ENCODE measurements around the gene IFITM10. TPM values are rescaled to one million over a fixed set of nuclear protein-coding genes. Genes with fewer than 3 reads are reported as not detected.

Gene IFITM10
- total RNA-seq, 1 donor from 2014 or later = 0.12 TPM

GRCh38 chr11:1696608-1697570, 53.5 kb downstream of the IFITM10 start, which contains the start of gene KRTAP5-6:
Gene KRTAP5-6, plus strand, starts transcription at chr11:1697195. Its CDS starts 51 bp downstream, at chr11:1697246.
- H3K36me3 Mint-ChIP-seq (ENCODE audit: low read depth) = no peaks in the 10 kb centered on the region
- H3K4me1 Mint-ChIP-seq = peaks cover 11% of the 10 kb centered on the region
- no peak within 1 kb of the TSS for H3K4me3 Mint-ChIP-seq
- intact Hi-C loops (cut with micrococcal nuclease) = no loop called here
- peaks cover 12% of the 10 kb centered on the region for H3K27me3 Mint-ChIP-seq
- DNase-seq = no peak
- peaks cover 8% of the 10 kb centered on the region for H3K9me3 Mint-ChIP-seq
- H3K27ac Mint-ChIP-seq = no peak within 1 kb of the TSS

- Mint-ChIP-seq H3K36me3 (ENCODE audit: low read depth) (no peaks in the 10 kb centered on the region), H3K9me3 (no peaks in the 10 kb centered on the region), H3K4me1 (peaks cover 5% of the 10 kb centered on the region), H3K27me3 (peaks cover 13% of the 10 kb centered on the region), H3K27ac (no peak overlapping the region), H3K4me3 (no peak overlapping the region)
- intact Hi-C loops (cut with micrococcal nuclease) = no loop called here
- DNase-seq = no peak
These were observed 54.8 kb downstream of the IFITM10 start for GRCh38 chr11:1695548-1696108.

GRCh38 chr11:1694846-1695547, 55.4 kb downstream of the IFITM10 start:
- Mint-ChIP-seq H3K27me3 (peaks cover 15% of the 10 kb centered on the region), H3K27ac (no peak overlapping the region), H3K9me3 (no peaks in the 10 kb centered on the region), H3K4me1 (peaks cover 5% of the 10 kb centered on the region), H3K4me3 (no peak overlapping the region), H3K36me3 (ENCODE audit: low read depth) (no peaks in the 10 kb centered on the region)
- intact Hi-C loops (cut with micrococcal nuclease) = loop anchor here (1.0 to 5.0 kb wide), 2 partner anchors 43 to 137 kb away; no protein-coding TSS in a partner anchor
- no peak for DNase-seq

GRCh38 chr11:1694064-1694845, 56.1 kb downstream of the IFITM10 start:
- Mint-ChIP-seq H3K36me3 (ENCODE audit: low read depth) (no peaks in the 10 kb centered on the region), H3K9me3 (no peaks in the 10 kb centered on the region), H3K4me3 (no peak overlapping the region), H3K27me3 (peaks cover 15% of the 10 kb centered on the region), H3K27ac (no peak overlapping the region), H3K4me1 (peaks cover 5% of the 10 kb centered on the region)
- intact Hi-C loops (cut with micrococcal nuclease) = loop anchor here (1.0 to 5.0 kb wide), 2 partner anchors 42 to 138 kb away; no protein-coding TSS in a partner anchor
- peak; percentile 95 for DNase-seq

- H3K27ac Mint-ChIP-seq = peak overlapping the region; percentile 72
- intact Hi-C loops (cut with micrococcal nuclease) = loop anchor here (1.0 to 5.0 kb wide), 2 partner anchors 41 to 139 kb away; no protein-coding TSS in a partner anchor
- peak; percentile 94 for DNase-seq
- no peaks in the 10 kb centered on the region for H3K36me3 Mint-ChIP-seq (ENCODE audit: low read depth)
- no peaks in the 10 kb centered on the region for H3K9me3 Mint-ChIP-seq
- peaks cover 15% of the 10 kb centered on the region for H3K27me3 Mint-ChIP-seq
- H3K4me3 Mint-ChIP-seq = peak overlapping the region; percentile 87
- peaks cover 5% of the 10 kb centered on the region for H3K4me1 Mint-ChIP-seq
These were observed 56.9 kb downstream of the IFITM10 start for GRCh38 chr11:1693327-1694063.

- Mint-ChIP-seq H3K27ac (no peak overlapping the region), H3K27me3 (peaks cover 15% of the 10 kb centered on the region), H3K4me3 (peak overlapping the region; percentile 87), H3K36me3 (ENCODE audit: low read depth) (no peaks in the 10 kb centered on the region), H3K4me1 (peaks cover 5% of the 10 kb centered on the region), H3K9me3 (no peaks in the 10 kb centered on the region)
- intact Hi-C loops (cut with micrococcal nuclease) = loop anchor here (5.0 kb wide), 1 partner anchor 41 kb away; no protein-coding TSS in a partner anchor
- no peak for DNase-seq
These were observed 57.6 kb downstream of the IFITM10 start for GRCh38 chr11:1692708-1693326.

- H3K9me3 Mint-ChIP-seq = no peaks in the 10 kb centered on the region
- no peaks in the 10 kb centered on the region for H3K36me3 Mint-ChIP-seq (ENCODE audit: low read depth)
- H3K4me3 Mint-ChIP-seq = no peak overlapping the region
- no peak overlapping the region for H3K27ac Mint-ChIP-seq
- intact Hi-C loops (cut with micrococcal nuclease) = loop anchor here (5.0 kb wide), 1 partner anchor 40 kb away; no protein-coding TSS in a partner anchor
- H3K4me1 Mint-ChIP-seq = peaks cover 5% of the 10 kb centered on the region
- peaks cover 13% of the 10 kb centered on the region for H3K27me3 Mint-ChIP-seq
- DNase-seq = no peak
These were observed 58.3 kb downstream of the IFITM10 start for GRCh38 chr11:1691878-1692707.

- Mint-ChIP-seq H3K4me3 (no peak overlapping the region), H3K36me3 (ENCODE audit: low read depth) (no peaks in the 10 kb centered on the region), H3K27ac (no peak overlapping the region), H3K27me3 (peaks cover 13% of the 10 kb centered on the region), H3K4me1 (peaks cover 5% of the 10 kb centered on the region), H3K9me3 (no peaks in the 10 kb centered on the region)
- DNase-seq = no peak
- intact Hi-C loops (cut with micrococcal nuclease) = loop anchor here (5.0 kb wide), 1 partner anchor 39 kb away; no protein-coding TSS in a partner anchor
These were observed 59.1 kb downstream of the IFITM10 start for GRCh38 chr11:1691026-1691877.

GRCh38 chr11:1690167-1691025, 60.0 kb downstream of the IFITM10 start:
- Mint-ChIP-seq H3K36me3 (ENCODE audit: low read depth) (no peaks in the 10 kb centered on the region), H3K4me1 (peaks cover 5% of the 10 kb centered on the region), H3K27me3 (peaks cover 8% of the 10 kb centered on the region), H3K4me3 (no peak overlapping the region), H3K9me3 (no peaks in the 10 kb centered on the region), H3K27ac (no peak overlapping the region)
- no peak for DNase-seq
- intact Hi-C loops (cut with micrococcal nuclease) = loop anchor here (5.0 kb wide), 1 partner anchor 38 kb away; no protein-coding TSS in a partner anchor

All from activated CD4-positive, alpha-beta T cell treated with anti-CD3 and anti-CD28 coated beads, Interleukin-2, amount 10 ng/mL, durations not matched to agents 24 days and 14 days (primary cell).